GM12878 (cell line): Measurements from ENCODE around the gene GNAO1. TPM values are rescaled to one million over a fixed set of nuclear protein-coding genes. Genes with fewer than 3 reads are reported as not detected.
"Not testable (repeated sequence)": the region's sequence is repeated elsewhere in the genome, so short reads cannot be mapped to it uniquely, and the experiment has no call there.

ENCODE experiments used
- ATAC-seq: fragments of 200-7000 bp; cut with Tn5 transposase; 3 replicates; pipeline ENCODE4 v1.9.1; 2020; ENCODE audit warnings: mild to moderate bottlenecking, moderate library complexity
- BruUV-seq: library from RNA; stranded (reverse); fragments of 400-500 nt; replicated peaks from 2 replicates; lab custom pipeline; 2021; lab: Mats Ljungman, UMichigan
- CTCF ChIA-PET: fragments of 300-600 bp; sonication (Branson Sonifier 250); formaldehyde crosslinking; extraction: SDS; loops from one replicate; lab custom pipeline; 2021; ENCODE audit warnings: inconsistent platforms; lab: Yijun Ruan, JAX
- POLR2A ChIA-PET: fragments of 350-600 bp; formaldehyde crosslinking; extraction: SDS; loops from one replicate; lab custom pipeline; 2021; ENCODE audit warnings: inconsistent platforms; lab: Charles Lee
- RAD21 ChIA-PET: fragments of 300-600 bp; sonication (Branson Sonifier 250); formaldehyde crosslinking; loops from one replicate; lab custom pipeline; 2023; ENCODE audit warnings: antibody characterized with exemption; ENCODE audit not compliant: unreplicated experiment; lab: Charles Lee
- SMC1A ChIA-PET: fragments of 300-600 bp; sonication (Branson Sonifier 250); formaldehyde crosslinking; loops from one replicate; lab custom pipeline; 2023; ENCODE audit not compliant: unreplicated experiment, uncharacterized antibody; lab: Charles Lee
- DNase-seq: peaks from one replicate; pipeline ENCODE4 v3.0.0-alpha.2; 2011; ENCODE audit warnings: low read depth, low spot score
- FAIRE-seq: peaks from 3 replicates; lab custom pipeline; 2011; peaks lifted over from hg19 to GRCh38; lab: Jason Lieb, UNC
- H2AFZ ChIP-seq: 2 replicates; pipeline ENCODE4 v1.6.0; 2011; ENCODE audit warnings: low read depth, low read length, control low read depth; ENCODE audit not compliant: control insufficient read depth
- H3K27ac ChIP-seq: 2 replicates; pipeline ENCODE4 v1.5.1; 2011; ENCODE audit warnings: control low read depth; ENCODE audit not compliant: control insufficient read depth, insufficient read depth
- H3K27me3 ChIP-seq, 2 experiments: replicated peaks in 1 of 2; 2 replicates each; pipeline versions ENCODE4 v1.6.0 to v1.6.1; 2011; ENCODE audit warnings: low read length in 1 of 2; ENCODE audit not compliant: control insufficient read depth in 2 of 2, insufficient read depth in 2 of 2
- H3K36me3 ChIP-seq, 2 experiments: 2 replicates each; pipeline ENCODE4 v1.5.1; 2011; ENCODE audit warnings: low read length in 1 of 2; ENCODE audit not compliant: control insufficient read depth in 2 of 2, insufficient read depth in 2 of 2
- H3K4me1 ChIP-seq: 2 replicates; pipeline ENCODE4 v1.6.1; 2011; ENCODE audit warnings: mild to moderate bottlenecking, low read length, moderate library complexity, mixed read lengths; ENCODE audit not compliant: control insufficient read depth, insufficient read depth
- H3K4me2 ChIP-seq: 2 replicates; pipeline ENCODE4 v1.6.0; 2011; ENCODE audit warnings: control low read depth; ENCODE audit not compliant: control insufficient read depth, insufficient read depth
- H3K4me3 ChIP-seq: fragments of 200-600 bp; sonication (generic); 2 replicates; pipeline ENCODE4 v1.5.1; 2016
- H3K79me2 ChIP-seq: 2 replicates; pipeline ENCODE4 v1.6.0; 2011; ENCODE audit warnings: low read length; ENCODE audit not compliant: control insufficient read depth, insufficient read depth
- H3K9ac ChIP-seq: 2 replicates; pipeline ENCODE4 v1.8.0; 2011; ENCODE audit warnings: low read length, control low read depth, mixed read lengths; ENCODE audit not compliant: control insufficient read depth, insufficient read depth
- H3K9me3 ChIP-seq: replicated peaks from 3 replicates; pipeline ENCODE4 v1.5.1; 2011; ENCODE audit warnings: mild to moderate bottlenecking, low read length; ENCODE audit not compliant: control insufficient read depth, insufficient read depth
- H4K20me1 ChIP-seq: 2 replicates; pipeline ENCODE4 v1.6.0; 2011; ENCODE audit not compliant: control insufficient read depth, insufficient read depth
- ATF2 ChIP-seq: IDR thresholded peaks from 2 replicates; pipeline ENCODE4 v1.6.1; 2012; ENCODE audit warnings: low read length, inconsistent platforms
- ETV6 ChIP-seq, 2 experiments: fragments of 450-650 bp in 1 of 2; IDR thresholded peaks in 1 of 2; conservative IDR thresholded peaks in 1 of 2; 2 replicates each; pipeline ENCODE4 v1.6.1; 2014; ENCODE audit warnings: antibody characterized with exemption in 1 of 2, borderline replicate concordance in 1 of 2, low read depth in 1 of 2, mild to moderate bottlenecking in 1 of 2, moderate library complexity in 1 of 2
- IRF5 ChIP-seq: fragments of 450-650 bp; IDR thresholded peaks from 2 replicates; pipeline ENCODE4 v1.6.1; 2017; ENCODE audit warnings: borderline replicate concordance
- MYB ChIP-seq: fragments of 150-350 bp; IDR thresholded peaks from 2 replicates; pipeline ENCODE4 v1.6.1; 2014; ENCODE audit warnings: mild to moderate bottlenecking, low read depth, low read length, borderline replicate concordance
- NFIC ChIP-seq: IDR thresholded peaks from 2 replicates; pipeline ENCODE4 v1.6.1; 2012; ENCODE audit warnings: low read depth, mild to moderate bottlenecking, inconsistent platforms, low read length, moderate library complexity
- NR2C1 ChIP-seq: fragments of 450-650 bp; IDR thresholded peaks from 2 replicates; pipeline ENCODE4 v1.6.1; 2017; ENCODE audit warnings: antibody characterized with exemption, mild to moderate bottlenecking, moderate library complexity
- PML ChIP-seq: IDR thresholded peaks from 2 replicates; pipeline ENCODE4 v1.6.1; 2012; ENCODE audit warnings: low read length, inconsistent platforms
- RAD21 ChIP-seq: IDR thresholded peaks from 2 replicates; pipeline ENCODE4 v1.6.1; 2011; ENCODE audit warnings: mild to moderate bottlenecking, low read depth, low read length, moderate library complexity; ENCODE audit not compliant: insufficient read depth
- RFX5 ChIP-seq: IDR thresholded peaks from 2 replicates; pipeline ENCODE4 v1.6.1; 2011; ENCODE audit warnings: low read depth, low read length, improper control_type of control experiment
- SP1 ChIP-seq: IDR thresholded peaks from one replicate; pipeline ENCODE4 v1.6.1; 2011; ENCODE audit warnings: low read depth, low read length
- SRF ChIP-seq, 2 experiments: IDR thresholded peaks; 2 replicates each; pipeline ENCODE4 v1.6.1; 2011; ENCODE audit warnings: low read depth in 2 of 2, low read length in 2 of 2, mild to moderate bottlenecking in 1 of 2, moderate library complexity in 1 of 2
- TBL1XR1 ChIP-seq: IDR thresholded peaks from 2 replicates; pipeline ENCODE4 v1.6.1; 2012; ENCODE audit warnings: low read depth, low read length, improper control_type of control experiment
- WGBS: methylation state at CpG from one replicate; pipeline ENCODE4 v1.1.6; 2016; ENCODE audit warnings: low lambda C conversion rate; ENCODE audit not compliant: insufficient replicate concordance, insufficient coverage; ENCODE audit errors: missing lambda C conversion rate; 5-methylcytosine and 5-hydroxymethylcytosine counted together
- in situ Hi-C: fragments of 300-500 bp; cut with MboI; formaldehyde crosslinking; loops from 9 replicates; pipeline ENCODE4 v1.14.3; 2018; ENCODE audit warnings: mixed read lengths
- intact Hi-C: fragments of 100-400 bp; cut with micrococcal nuclease; formaldehyde crosslinking; loops from one replicate; pipeline ENCODE4 v1.14.2; 2022; ENCODE audit not compliant: unreplicated experiment
- polyA plus RNA-seq, 11 experiments: library from polyadenylated mRNA; depleted of rRNA in 4 of 11; unstranded in 6 of 11; stranded (reverse) in 5 of 11; fragments of >200 nt; fragmentation: Nextera tagmentation in 4 of 11; fragmentation: Illumina TruSeq in 1 of 11; extraction: Ambion mirVana in 4 of 11; extraction: Trizol in 1 of 11; gene quantifications; 1 replicate in 1 of 11; 2 replicates in 10 of 11; pipeline versions ENCODE4 v1.2.1 to v1.2.3, GENCODE V29; 2011 to 2016; ENCODE audit warnings: inconsistent platforms in 2 of 11, missing spikeins in 2 of 11, low read depth in 1 of 11
- total RNA-seq, 4 experiments: library from RNA; depleted of rRNA in 3 of 4; stranded (reverse); fragments of >200 nt in 3 of 4; fragmentation: Illumina TruSeq in 1 of 4; extraction: Trizol in 1 of 4; gene quantifications; 2 replicates each; pipeline versions ENCODE4 v1.2.1 to v1.2.3, GENCODE V29; 2013 to 2021

GNAO1 gene
- total and polyA plus RNA-seq, 10 of the 15 experiments (the other 5 are each of a cell fraction or from before 2014, with no cell fraction given) = 0.05 to 0.28 (median 0.14) TPM; not detected in 6

DNA sequence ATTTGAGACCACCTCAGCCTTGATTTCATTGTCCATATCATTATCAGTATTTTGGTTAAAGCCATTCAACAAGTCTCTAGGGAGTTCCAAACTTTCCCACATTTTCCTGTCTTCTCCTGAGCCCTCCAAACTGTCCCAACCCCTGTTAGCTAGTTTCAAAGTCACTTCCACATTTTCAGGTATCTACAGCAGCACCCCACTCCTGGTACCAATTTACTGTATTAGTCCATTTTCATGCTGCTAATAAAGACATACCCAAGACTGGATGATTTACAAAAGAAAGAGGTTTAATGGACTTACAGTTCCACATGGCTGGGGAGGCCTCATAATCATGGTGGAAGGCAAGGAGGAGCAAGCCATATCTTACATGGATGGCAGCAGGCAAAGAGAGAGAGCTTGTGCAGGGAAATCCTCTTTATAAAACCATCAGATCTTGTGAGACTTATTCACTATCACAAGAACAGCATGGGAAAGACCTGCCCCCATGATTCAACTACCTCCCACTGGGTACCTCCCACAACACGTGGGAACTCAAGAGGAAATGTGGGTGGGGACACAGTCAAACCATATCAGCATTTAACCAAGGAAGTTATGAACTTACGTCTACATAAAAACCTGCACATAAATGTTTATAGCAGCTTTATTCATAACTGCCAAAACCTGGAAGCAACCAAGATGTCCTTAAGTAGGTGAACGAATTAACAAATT is 189.6 kb downstream of the GNAO1 start:
- POLR2A ChIA-PET = not testable (repeated sequence)

DNA sequence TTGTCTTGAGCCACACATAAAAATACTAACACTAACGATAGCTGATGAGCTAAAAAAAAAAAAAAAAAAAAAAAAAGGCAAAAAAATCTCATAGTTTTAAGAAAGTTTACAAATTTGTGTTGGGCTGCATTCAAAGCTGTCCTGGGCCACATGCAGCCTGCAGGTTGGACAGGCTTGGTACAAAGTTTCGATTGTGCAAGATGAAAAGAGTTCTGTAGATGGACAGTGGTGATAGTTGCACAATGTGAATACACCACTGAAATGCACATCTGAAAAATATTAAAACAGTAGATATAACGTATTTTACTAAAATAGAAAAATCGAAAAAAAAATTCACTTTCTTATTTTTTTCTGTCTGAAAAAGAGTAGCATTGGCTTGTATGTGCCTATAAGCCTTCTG is 191.2 kb downstream of the GNAO1 start:
- ATAC-seq = no peak
- 99% methylated on average over 3 of the region's 4 CpGs for WGBS
- H3K4me1 ChIP-seq = no peaks in the 10 kb centered on the region
- H3K9ac ChIP-seq = no peak overlapping the region
- no TSS peak for BruUV-seq
- H4K20me1 ChIP-seq = no peaks in the 10 kb centered on the region
- no peaks in the 10 kb centered on the region for H3K27me3 ChIP-seq
- no peak overlapping the region for H3K4me2 ChIP-seq
- H3K36me3 ChIP-seq = peaks cover 5 to 41% of the 10 kb centered on the region in 2 experiments
- intact Hi-C loops = no loop called here
- SMC1A ChIA-PET = no interaction called here
- no peaks in the 10 kb centered on the region; the same call in 1 of the 2 replicates for H3K79me2 ChIP-seq
- no peak overlapping the region for H3K27ac ChIP-seq
- no peak overlapping the region for H2AFZ ChIP-seq
- in situ Hi-C loops = no loop called here
- no peak overlapping the region for H3K4me3 ChIP-seq
- H3K9me3 ChIP-seq = peaks cover 9% of the 10 kb centered on the region
- TF ChIP-seq TBL1XR1 = no peak
- no peak for TF ChIP-seq ATF2
- no peak for TF ChIP-seq ETV6 (conservative IDR thresholded peaks at IDR 0.05 in 1 of 2, IDR thresholded peaks at IDR 0.05 in 1 of 2; ENCODE audit: borderline replicate concordance in 1 of 2, low read depth in 1 of 2)
- TF ChIP-seq RAD21 = no peak
- TF ChIP-seq NR2C1 = no peak
- TF ChIP-seq SRF (IDR thresholded peaks at IDR 0.05; ENCODE audit: low read depth in 2 of 2, low read length in 2 of 2) = no peak
- TF ChIP-seq MYB = no peak
- TF ChIP-seq IRF5 = no peak
- TF ChIP-seq SP1 = no peak
- no peak for TF ChIP-seq RFX5
- TF ChIP-seq NFIC = no peak
- no peak for TF ChIP-seq PML
- FAIRE-seq = no peak
- no peak for DNase-seq
- CTCF ChIA-PET = no interaction called here
- RAD21 ChIA-PET = interaction anchor here (0.6 kb wide), 1 partner anchor 333 kb away, joined by 3 read pairs; no protein-coding TSS in a partner anchor
- POLR2A ChIA-PET = no interaction called here

More for the DNA sequence above, 189.6 kb downstream of the GNAO1 start:
- H3K27me3 ChIP-seq, H3K27ac ChIP-seq, SMC1A ChIA-PET, H3K79me2 ChIP-seq, FAIRE-seq, H3K4me2 ChIP-seq, RAD21 ChIA-PET, H3K9me3 ChIP-seq, intact Hi-C loops, H4K20me1 ChIP-seq, ATAC-seq, in situ Hi-C loops, BruUV-seq, H3K4me3 ChIP-seq, H3K4me1 ChIP-seq, H3K9ac ChIP-seq, H2AFZ ChIP-seq, CTCF ChIA-PET, DNase-seq: not testable (repeated sequence)
- H3K36me3 ChIP-seq = peaks cover 5 to 38% of the 10 kb centered on the region in 2 experiments
- 96% methylated on average over 3 of the region's 3 CpGs for WGBS
